ENCODE data around the gene THAP11. TPM values are rescaled to one million over a fixed set of nuclear protein-coding genes. Genes with fewer than 3 reads are reported as not detected.

Gene THAP11
- polyA plus RNA-seq, 2 of the 4 experiments (the other 2 are of a cell fraction) = 30.9 to 33.2 TPM

GRCh38 chr16:67800338-67800926 is 41.7 kb upstream of the THAP11 start:
- Histone ChIP-seq H3K4me3 (no peak overlapping the region), H3K4me2 (no peak overlapping the region), H3K4me1 (peaks cover 13% of the 10 kb centered on the region), H3K27ac (peak overlapping the region in 1 of 2 experiments; percentile 22; a peak in 1 of 6 replicates), H3K9me3 (no peaks in the 10 kb centered on the region)
- no peak for FAIRE-seq
- CTCF ChIA-PET = interaction anchor here (0.6 to 5.5 kb wide), 5 partner anchors 16 to 136 kb away, joined by 3 to 45 read pairs (median 3); no protein-coding TSS in a partner anchor
- TF ChIP-seq FOXS1 (CRISPR knock-in tag; IDR thresholded peaks at IDR 0.05) (no peak), EP300 (IDR thresholded peaks at IDR 0.05) (no peak), SMC3 (IDR thresholded peaks at IDR 0.05) (no peak), CHD4 (IDR thresholded peaks at IDR 0.05; ENCODE audit: borderline replicate concordance) (no peak), CHD2 (IDR thresholded peaks at IDR 0.05; ENCODE audit: low read length, partially characterized antibody) (no peak), ELK1 (IDR thresholded peaks at IDR 0.05; ENCODE audit: low read depth, low read length) (no peak), HEYL (CRISPR knock-in tag; IDR thresholded peaks at IDR 0.05) (no peak), PHF8 (IDR thresholded peaks at IDR 0.05; ENCODE audit: borderline replicate concordance, low read depth) (no peak), GATA3 (IDR thresholded peaks at IDR 0.05; ENCODE audit: borderline replicate concordance) (no peak), MYC (IDR thresholded peaks at IDR 0.05; ENCODE audit: borderline replicate concordance, low read length) (no peak), FOSB (CRISPR knock-in tag; IDR thresholded peaks at IDR 0.05) (no peak), ZC3H11A (IDR thresholded peaks at IDR 0.05) (no peak), PBX3 (IDR thresholded peaks at IDR 0.05) (no peak)
- TF ChIP-seq, protein P1, sequence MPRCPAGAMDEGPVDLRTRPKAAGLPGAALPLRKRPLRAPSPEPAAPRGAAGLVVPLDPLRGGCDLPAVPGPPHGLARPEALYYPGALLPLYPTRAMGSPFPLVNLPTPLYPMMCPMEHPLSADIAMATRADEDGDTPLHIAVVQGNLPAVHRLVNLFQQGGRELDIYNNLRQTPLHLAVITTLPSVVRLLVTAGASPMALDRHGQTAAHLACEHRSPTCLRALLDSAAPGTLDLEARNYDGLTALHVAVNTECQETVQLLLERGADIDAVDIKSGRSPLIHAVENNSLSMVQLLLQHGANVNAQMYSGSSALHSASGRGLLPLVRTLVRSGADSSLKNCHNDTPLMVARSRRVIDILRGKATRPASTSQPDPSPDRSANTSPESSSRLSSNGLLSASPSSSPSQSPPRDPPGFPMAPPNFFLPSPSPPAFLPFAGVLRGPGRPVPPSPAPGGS (IDR thresholded peaks at IDR 0.05) = no peak
- TF ChIP-seq, protein P2, sequence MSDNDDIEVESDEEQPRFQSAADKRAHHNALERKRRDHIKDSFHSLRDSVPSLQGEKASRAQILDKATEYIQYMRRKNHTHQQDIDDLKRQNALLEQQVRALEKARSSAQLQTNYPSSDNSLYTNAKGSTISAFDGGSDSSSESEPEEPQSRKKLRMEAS (IDR thresholded peaks at IDR 0.05) = no peak
- TF ChIP-seq, protein P3, sequence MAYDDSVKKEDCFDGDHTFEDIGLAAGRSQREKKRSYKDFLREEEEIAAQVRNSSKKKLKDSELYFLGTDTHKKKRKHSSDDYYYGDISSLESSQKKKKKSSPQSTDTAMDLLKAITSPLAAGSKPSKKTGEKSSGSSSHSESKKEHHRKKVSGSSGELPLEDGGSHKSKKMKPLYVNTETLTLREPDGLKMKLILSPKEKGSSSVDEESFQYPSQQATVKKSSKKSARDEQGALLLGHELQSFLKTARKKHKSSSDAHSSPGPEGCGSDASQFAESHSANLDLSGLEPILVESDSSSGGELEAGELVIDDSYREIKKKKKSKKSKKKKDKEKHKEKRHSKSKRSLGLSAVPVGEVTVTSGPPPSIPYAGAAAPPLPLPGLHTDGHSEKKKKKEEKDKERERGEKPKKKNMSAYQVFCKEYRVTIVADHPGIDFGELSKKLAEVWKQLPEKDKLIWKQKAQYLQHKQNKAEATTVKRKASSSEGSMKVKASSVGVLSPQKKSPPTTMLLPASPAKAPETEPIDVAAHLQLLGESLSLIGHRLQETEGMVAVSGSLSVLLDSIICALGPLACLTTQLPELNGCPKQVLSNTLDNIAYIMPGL (CRISPR knock-in tag; IDR thresholded peaks at IDR 0.05; ENCODE audit: borderline replicate concordance) = no peak
- ATAC-seq = no peak; a peak in 2 of 6 replicates
- DNase-seq (ENCODE audit: low read depth in 1 of 2, low spot score in 1 of 2) = no peak
- POLR2A ChIA-PET = no interaction called here
- 93% methylated on average over 7 of the region's 7 CpGs for WGBS (ENCODE audit: missing lambda C conversion rate)

GRCh38 chr16:67801241-67801640 is 40.9 kb upstream of the THAP11 start:
- ATAC-seq (no peak), FAIRE-seq (no peak), DNase-seq (ENCODE audit: low read depth in 1 of 2, low spot score in 1 of 2) (no peak)
- Histone ChIP-seq H3K4me1 (peaks cover 14% of the 10 kb centered on the region), H3K4me3 (no peak overlapping the region), H3K4me2 (no peak overlapping the region), H3K9me3 (no peaks in the 10 kb centered on the region), H3K27ac (no peak overlapping the region)
- POLR2A ChIA-PET = no interaction called here
- 100% methylated on average over 1 of the region's 1 CpG for WGBS (ENCODE audit: missing lambda C conversion rate)
- TF ChIP-seq ZSCAN20 (CRISPR knock-in tag; IDR thresholded peaks at IDR 0.05) = no peak
- no peak for TF ChIP-seq ATOH8 (CRISPR knock-in tag; IDR thresholded peaks at IDR 0.05; ENCODE audit: low read depth)
- no peak for TF ChIP-seq HOXB5 (CRISPR knock-in tag; IDR thresholded peaks at IDR 0.05)
- TF ChIP-seq, protein P4, sequence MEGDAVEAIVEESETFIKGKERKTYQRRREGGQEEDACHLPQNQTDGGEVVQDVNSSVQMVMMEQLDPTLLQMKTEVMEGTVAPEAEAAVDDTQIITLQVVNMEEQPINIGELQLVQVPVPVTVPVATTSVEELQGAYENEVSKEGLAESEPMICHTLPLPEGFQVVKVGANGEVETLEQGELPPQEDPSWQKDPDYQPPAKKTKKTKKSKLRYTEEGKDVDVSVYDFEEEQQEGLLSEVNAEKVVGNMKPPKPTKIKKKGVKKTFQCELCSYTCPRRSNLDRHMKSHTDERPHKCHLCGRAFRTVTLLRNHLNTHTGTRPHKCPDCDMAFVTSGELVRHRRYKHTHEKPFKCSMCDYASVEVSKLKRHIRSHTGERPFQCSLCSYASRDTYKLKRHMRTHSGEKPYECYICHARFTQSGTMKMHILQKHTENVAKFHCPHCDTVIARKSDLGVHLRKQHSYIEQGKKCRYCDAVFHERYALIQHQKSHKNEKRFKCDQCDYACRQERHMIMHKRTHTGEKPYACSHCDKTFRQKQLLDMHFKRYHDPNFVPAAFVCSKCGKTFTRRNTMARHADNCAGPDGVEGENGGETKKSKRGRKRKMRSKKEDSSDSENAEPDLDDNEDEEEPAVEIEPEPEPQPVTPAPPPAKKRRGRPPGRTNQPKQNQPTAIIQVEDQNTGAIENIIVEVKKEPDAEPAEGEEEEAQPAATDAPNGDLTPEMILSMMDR (IDR thresholded peaks at IDR 0.05) = no peak
- CTCF ChIA-PET = interaction anchor here (0.8 to 5.5 kb wide), 5 partner anchors 15 to 137 kb away, joined by 3 to 45 read pairs (median 4); no protein-coding TSS in a partner anchor

Measured in A549 (cell line).